HepG2 (cell line): ENCODE measurements around the gene RRAGB. TPM values are rescaled to one million over a fixed set of nuclear protein-coding genes. Genes with fewer than 3 reads are reported as not detected.
A peak's percentile ranks its signal among the peaks of the same experiment; 100 is the strongest.

ENCODE experiments used
- AHR ChIP-seq: IDR thresholded peaks from 2 replicates; pipeline ENCODE4 v1.6.1; 2018; ENCODE audit warnings: missing genetic modification reagents, missing compliant biosample characterization
- AKAP8 ChIP-seq: sonication (generic); formaldehyde crosslinking; IDR thresholded peaks from 2 replicates; pipeline ENCODE4 v1.5.1; 2020; ENCODE audit warnings: mild to moderate bottlenecking, missing genetic modification reagents
- ARID3A ChIP-seq: IDR thresholded peaks from 2 replicates; pipeline ENCODE4 v1.6.1; 2012; ENCODE audit warnings: low read depth, low read length, improper control_type of control experiment
- ARNT ChIP-seq: fragments of 450-650 bp; IDR thresholded peaks from 2 replicates; pipeline ENCODE4 v1.6.1; 2017
- CEBPG ChIP-seq: IDR thresholded peaks from 2 replicates; pipeline ENCODE4 v1.6.1; 2016
- FOXJ3 ChIP-seq: sonication (generic); formaldehyde crosslinking; IDR thresholded peaks from 2 replicates; pipeline ENCODE4 v1.4.0; 2020; ENCODE audit warnings: missing genetic modification reagents, mild to moderate bottlenecking, borderline replicate concordance
- MATR3 ChIP-seq: sonication (generic); formaldehyde crosslinking; IDR thresholded peaks from 2 replicates; pipeline ENCODE4 v1.4.0; 2020; ENCODE audit warnings: missing genetic modification reagents
- MXD1 ChIP-seq: sonication (generic); formaldehyde crosslinking; IDR thresholded peaks from 2 replicates; pipeline ENCODE4 v1.4.0; 2020; ENCODE audit warnings: mild to moderate bottlenecking, missing genetic modification reagents
- ONECUT2 ChIP-seq: sonication (generic); formaldehyde crosslinking; IDR thresholded peaks from 2 replicates; pipeline ENCODE4 v1.4.0; 2020; ENCODE audit warnings: missing genetic modification reagents
- PAF1 ChIP-seq: IDR thresholded peaks from 2 replicates; pipeline ENCODE4 v1.6.1; 2016; ENCODE audit warnings: missing genetic modification reagents, missing compliant biosample characterization
- PHF20 ChIP-seq: sonication (generic); formaldehyde crosslinking; IDR thresholded peaks from 2 replicates; pipeline ENCODE4 v1.5.0; 2020; ENCODE audit warnings: mild to moderate bottlenecking, missing genetic modification reagents
- POLR2G ChIP-seq: fragments of 200-400 bp; formaldehyde crosslinking; IDR thresholded peaks from 2 replicates; pipeline ENCODE4 v1.6.1; 2018; ENCODE audit warnings: mild to moderate bottlenecking, low read depth, low read length, moderate library complexity
- RBAK ChIP-seq: sonication (generic); formaldehyde crosslinking; IDR thresholded peaks from 2 replicates; pipeline ENCODE4 v1.5.1; 2020; ENCODE audit warnings: mild to moderate bottlenecking, missing genetic modification reagents
- RFX3 ChIP-seq: IDR thresholded peaks from 2 replicates; pipeline ENCODE4 v1.6.1; 2016; ENCODE audit warnings: missing biosample characterization, missing genetic modification reagents
- RXRA ChIP-seq: sonication (generic); formaldehyde crosslinking; IDR thresholded peaks from 2 replicates; pipeline ENCODE4 v1.5.1; 2020; ENCODE audit warnings: missing genetic modification reagents
- SMARCE1 ChIP-seq: fragments of 450-650 bp; IDR thresholded peaks from 2 replicates; pipeline ENCODE4 v1.6.1; 2017; ENCODE audit warnings: borderline replicate concordance
- SSRP1 ChIP-seq: IDR thresholded peaks from 2 replicates; pipeline ENCODE4 v1.6.1; 2016; ENCODE audit warnings: control low read depth
- TBX3 ChIP-seq: fragments of 450-650 bp; IDR thresholded peaks from 2 replicates; pipeline ENCODE4 v1.6.1; 2017; ENCODE audit warnings: antibody characterized with exemption, mild to moderate bottlenecking, inconsistent platforms, borderline replicate concordance
- XRCC5 ChIP-seq: fragments of 200-400 bp; formaldehyde crosslinking; optimal IDR thresholded peaks from 2 replicates; pipeline ENCODE3; 2017; ENCODE audit warnings: mild to moderate bottlenecking, low read length
- YY1 ChIP-seq: IDR thresholded peaks from 2 replicates; pipeline ENCODE4 v1.6.1; 2011; ENCODE audit warnings: low read length, low read depth, moderate library complexity, mild to moderate bottlenecking; ENCODE audit not compliant: insufficient read depth, insufficient replicate concordance
- ZBTB7B ChIP-seq: sonication (generic); formaldehyde crosslinking; IDR thresholded peaks from 2 replicates; pipeline ENCODE4 v1.4.0; 2020; ENCODE audit warnings: missing genetic modification reagents
- ZKSCAN8 ChIP-seq: IDR thresholded peaks from 2 replicates; pipeline ENCODE4 v1.6.1; 2016; ENCODE audit warnings: borderline replicate concordance, missing genetic modification reagents, missing compliant biosample characterization
- ZNF225 ChIP-seq: sonication (generic); formaldehyde crosslinking; IDR thresholded peaks from 2 replicates; pipeline ENCODE4 v1.4.0; 2020; ENCODE audit warnings: mild to moderate bottlenecking, missing genetic modification reagents
- ZNF234 ChIP-seq: sonication (generic); formaldehyde crosslinking; conservative IDR thresholded peaks from 2 replicates; pipeline ENCODE4 v1.5.1; 2020; ENCODE audit warnings: mild to moderate bottlenecking, missing genetic modification reagents
- ZNF263 ChIP-seq: sonication (generic); formaldehyde crosslinking; IDR thresholded peaks from 2 replicates; pipeline ENCODE4 v1.4.0; 2020; ENCODE audit warnings: missing genetic modification reagents
- ZNF44 ChIP-seq: sonication (generic); formaldehyde crosslinking; IDR thresholded peaks from 2 replicates; pipeline ENCODE4 v1.5.1; 2020; ENCODE audit warnings: mild to moderate bottlenecking, missing genetic modification reagents
- ZNF549 ChIP-seq: sonication (generic); formaldehyde crosslinking; IDR thresholded peaks from 2 replicates; pipeline ENCODE4 v1.5.0; 2020; ENCODE audit warnings: missing genetic modification reagents
- ZNF619 ChIP-seq: sonication (generic); formaldehyde crosslinking; IDR thresholded peaks from 2 replicates; pipeline ENCODE4 v1.4.0; 2020; ENCODE audit warnings: mild to moderate bottlenecking, missing genetic modification reagents
- ZNF800 ChIP-seq: sonication (generic); formaldehyde crosslinking; IDR thresholded peaks from 2 replicates; pipeline ENCODE4 v1.4.0; 2020; ENCODE audit warnings: missing genetic modification reagents
- ZSCAN29 ChIP-seq: sonication (generic); formaldehyde crosslinking; conservative IDR thresholded peaks from 2 replicates; pipeline ENCODE4 v1.4.0; 2020; ENCODE audit warnings: mild to moderate bottlenecking, missing genetic modification reagents
- polyA plus RNA-seq, 8 experiments: library from polyadenylated mRNA; depleted of rRNA in 3 of 8; stranded (reverse) in 7 of 8; unstranded in 1 of 8; fragments of >200 nt; fragmentation: Illumina TruSeq in 4 of 8; extraction: Trizol in 4 of 8; gene quantifications; 2 replicates each; pipeline versions ENCODE4 v1.2.1 to v1.2.3, GENCODE V29; 2011 to 2016; ENCODE audit warnings: low read depth in 4 of 8, missing spikeins in 1 of 8, mixed read lengths in 1 of 8; ENCODE audit not compliant: insufficient read depth in 1 of 8
- total RNA-seq, 5 experiments: library from RNA; depleted of rRNA; stranded (reverse); fragments of >200 nt; fragmentation: Illumina TruSeq; extraction: Trizol; gene quantifications; 2 replicates each; pipeline ENCODE4 v1.2.3, GENCODE V29; 2016; ENCODE audit warnings: low read depth in 1 of 5

RRAGB gene
- total and polyA plus RNA-seq, 2 of the 13 experiments (the other 11 are each of a cell fraction or from before 2014, with no cell fraction given): 12.2 to 19.9 TPM

GRCh38 chrX:55717521-55718497, at the start of gene RRAGB (continued):
- TF ChIP-seq FOXJ3: no peak
- TF ChIP-seq RBAK: no peak
- TF ChIP-seq MXD1 (CRISPR knock-in tag): peak; percentile 66; the same call in 1 of the 2 replicates
- TF ChIP-seq YY1: peak; percentile 31
- TF ChIP-seq AKAP8: no peak
- no peak for TF ChIP-seq ZNF549 (CRISPR knock-in tag)
- TF ChIP-seq ZNF234 (CRISPR knock-in tag): no peak
- no peak for TF ChIP-seq AHR (CRISPR knock-in tag)
- TF ChIP-seq ONECUT2 (CRISPR knock-in tag): no peak
- no peak for TF ChIP-seq TBX3
- TF ChIP-seq SMARCE1: no peak
- no peak for TF ChIP-seq PAF1 (CRISPR knock-in tag)
- TF ChIP-seq XRCC5: peak; percentile 45
- peak; percentile 16; the same call in 1 of the 2 replicates for TF ChIP-seq RXRA (CRISPR knock-in tag)
- peak; percentile 77 for TF ChIP-seq PHF20 (CRISPR knock-in tag)
- TF ChIP-seq ARNT: no peak
- TF ChIP-seq ZNF619 (CRISPR knock-in tag): no peak
- no peak for TF ChIP-seq ZNF263 (CRISPR knock-in tag)
- no peak for TF ChIP-seq ZKSCAN8 (CRISPR knock-in tag)
- no peak for TF ChIP-seq MATR3 (CRISPR knock-in tag)
- no peak for TF ChIP-seq ZBTB7B (CRISPR knock-in tag)
- no peak for TF ChIP-seq ARID3A
- no peak for TF ChIP-seq ZSCAN29 (CRISPR knock-in tag)
- no peak for TF ChIP-seq ZNF44
- TF ChIP-seq ZNF225 (CRISPR knock-in tag): no peak
- TF ChIP-seq SSRP1 (CRISPR knock-in tag): no peak
- 0 out of 2 replicates have a peak, but pooled peaks have one; percentile 6 for TF ChIP-seq CEBPG (CRISPR knock-in tag)
- peak; percentile 70 for TF ChIP-seq POLR2G
- no peak for TF ChIP-seq ZNF800 (CRISPR knock-in tag)
- TF ChIP-seq RFX3 (CRISPR knock-in tag): no peak
